Ectodermal cell (in vitro differentiated cells): ENCODE measurements around the gene ARFGAP1.
"Not testable (repeated sequence)": the region's sequence is repeated elsewhere in the genome, so short reads cannot be mapped to it uniquely, and the experiment has no call there.

Source experiments
- H3K27ac ChIP-seq: 2 replicates; pipeline ENCODE4 v1.7.0; 2013; ENCODE audit warnings: mild to moderate bottlenecking, low read depth, low read length; ENCODE audit not compliant: insufficient read depth, poor library complexity, severe bottlenecking
- H3K27me3 ChIP-seq: 2 replicates; pipeline ENCODE4 v1.7.0; 2013; ENCODE audit warnings: mild to moderate bottlenecking, low read length; ENCODE audit not compliant: insufficient read depth, control insufficient read depth, poor library complexity, severe bottlenecking
- H3K36me3 ChIP-seq: one replicate; pipeline ENCODE4 v1.7.0; 2013; ENCODE audit warnings: low read length; ENCODE audit not compliant: control insufficient read depth, insufficient read depth
- H3K4me1 ChIP-seq: one replicate; pipeline ENCODE4 v1.7.0; 2013; ENCODE audit warnings: low read length; ENCODE audit not compliant: control insufficient read depth, insufficient read depth
- H3K4me3 ChIP-seq: 2 replicates; pipeline ENCODE4 v1.7.0; 2013; ENCODE audit warnings: low read depth, low read length, control low read depth; ENCODE audit not compliant: insufficient read depth
- H3K9me3 ChIP-seq: 2 replicates; pipeline ENCODE4 v1.7.0; 2013; ENCODE audit warnings: mild to moderate bottlenecking, low read length, moderate library complexity; ENCODE audit not compliant: control insufficient read depth
- WGBS, 2 experiments: methylation state at CpG; one replicate each; pipeline ENCODE4 v1.1.7; 2013; ENCODE audit warnings: missing lambda C conversion rate in 2 of 2; 5-methylcytosine and 5-hydroxymethylcytosine counted together

The ARFGAP1 gene

GRCh38 chr20:63297796-63298572 lies 25.4 kb downstream of the ARFGAP1 start:
- peaks cover 23% of the 10 kb centered on the region for H3K4me1 ChIP-seq
- 88 to 93% methylated on average over 15 to 16 of the region's 16 CpGs for WGBS, 2 experiments
- H3K27me3 ChIP-seq = peaks cover 14% of the 10 kb centered on the region
- H3K27ac ChIP-seq = no peak overlapping the region
- no peak overlapping the region for H3K4me3 ChIP-seq
- no peaks in the 10 kb centered on the region for H3K36me3 ChIP-seq
- H3K9me3 ChIP-seq = no peaks in the 10 kb centered on the region

DNA sequence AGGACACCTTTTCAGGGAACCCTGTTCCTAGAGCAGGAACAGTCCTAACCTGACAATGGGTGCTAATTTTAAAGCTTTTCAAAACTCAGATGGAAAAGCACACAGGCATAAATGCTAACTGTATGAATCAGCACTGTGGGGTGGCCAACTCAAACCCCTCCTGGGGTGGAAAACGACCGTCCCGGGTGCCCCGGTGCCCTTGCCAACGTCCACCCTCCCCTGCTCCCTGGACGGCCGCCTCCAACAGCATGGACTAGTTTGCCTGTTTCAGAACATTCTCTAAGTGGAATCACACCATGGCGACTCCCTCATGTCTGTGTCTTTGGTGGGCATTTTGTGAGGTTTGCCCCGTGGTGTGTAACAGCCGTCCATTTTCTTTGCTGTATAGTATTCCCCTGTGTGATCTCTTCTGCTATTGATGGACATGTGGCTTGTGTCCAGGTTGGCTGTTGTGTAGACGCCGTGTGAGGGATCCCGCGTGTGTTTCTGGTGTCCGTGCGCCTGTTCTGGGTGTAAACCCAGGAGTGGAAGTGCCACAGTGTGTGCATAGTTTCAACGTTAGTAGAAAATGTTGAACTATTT lies 26.2 kb downstream of the ARFGAP1 start:
- peaks cover 14% of the 10 kb centered on the region for H3K27me3 ChIP-seq
- 91 to 93% methylated on average over 17 of the region's 17 CpGs for WGBS, 2 experiments
- H3K4me3 ChIP-seq = no peak overlapping the region
- no peaks in the 10 kb centered on the region for H3K36me3 ChIP-seq
- H3K4me1 ChIP-seq = peaks cover 23% of the 10 kb centered on the region
- H3K27ac ChIP-seq = no peak overlapping the region
- no peaks in the 10 kb centered on the region for H3K9me3 ChIP-seq

- Histone ChIP-seq H3K36me3 (no peaks in the 10 kb centered on the region), H3K4me1 (peaks cover 4% of the 10 kb centered on the region), H3K4me3 (no peak overlapping the region), H3K27ac (no peak overlapping the region), H3K27me3 (no peaks in the 10 kb centered on the region), H3K9me3 (no peaks in the 10 kb centered on the region)
- 80 to 100% methylated on average over 1 of the region's 1 CpG for WGBS, 2 experiments
These were observed 29.1 kb downstream of the ARFGAP1 start for GRCh38 chr20:63301671-63302070.

GRCh38 chr20:63303095-63303666 lies 30.6 kb downstream of the ARFGAP1 start:
- Histone ChIP-seq H3K9me3 (no peaks in the 10 kb centered on the region), H3K27ac (no peak overlapping the region), H3K36me3 (no peaks in the 10 kb centered on the region), H3K27me3 (no peaks in the 10 kb centered on the region), H3K4me3 (no peak overlapping the region), H3K4me1 (no peaks in the 10 kb centered on the region)
- 72 to 84% methylated on average over 4 to 5 of the region's 5 CpGs for WGBS, 2 experiments

DNA sequence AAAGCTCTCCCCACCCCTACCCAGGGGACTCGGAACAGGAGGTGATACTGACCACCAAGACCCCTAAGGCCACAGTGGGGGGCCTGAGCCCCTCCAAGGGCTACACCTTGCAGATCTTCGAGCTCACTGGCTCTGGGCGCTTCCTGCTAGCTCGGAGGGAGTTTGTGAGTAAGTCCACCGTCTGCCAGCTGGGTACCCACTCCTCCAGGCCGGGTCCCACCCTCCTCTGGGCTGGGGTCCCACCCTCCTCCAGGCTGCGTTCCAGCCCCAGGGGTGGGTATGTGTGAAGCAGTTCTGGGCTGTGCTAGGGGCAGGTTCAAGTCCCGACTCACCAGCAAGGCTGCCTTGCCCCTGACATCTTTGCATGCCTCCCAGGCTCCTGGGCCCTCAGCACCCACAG lies 32.8 kb downstream of the ARFGAP1 start:
- 77 to 82% methylated on average over 8 of the region's 8 CpGs for WGBS, 2 experiments
- Histone ChIP-seq H3K27me3 (no peaks in the 10 kb centered on the region), H3K9me3 (no peaks in the 10 kb centered on the region), H3K36me3 (no peaks in the 10 kb centered on the region), H3K27ac (no peak overlapping the region), H3K4me1 (no peaks in the 10 kb centered on the region), H3K4me3 (no peak overlapping the region)

- not testable (repeated sequence) for H3K27me3 ChIP-seq, H3K4me3 ChIP-seq, H3K36me3 ChIP-seq, H3K4me1 ChIP-seq, H3K27ac ChIP-seq, H3K9me3 ChIP-seq
- WGBS, 2 experiments = 90 to 93% methylated on average over 20 to 21 of the region's 30 CpGs
These were observed 33.5 kb downstream of the ARFGAP1 start for GRCh38 chr20:63305933-63306672.

GRCh38 chr20:63306673-63307537 lies 34.3 kb downstream of the ARFGAP1 start:
- no peaks in the 10 kb centered on the region for H3K9me3 ChIP-seq
- H3K36me3 ChIP-seq = no peaks in the 10 kb centered on the region
- no peak overlapping the region for H3K4me3 ChIP-seq
- H3K4me1 ChIP-seq = no peaks in the 10 kb centered on the region
- H3K27me3 ChIP-seq = no peaks in the 10 kb centered on the region
- 91% methylated on average over 35 of the region's 35 CpGs for WGBS, 2 experiments
- no peak overlapping the region for H3K27ac ChIP-seq

GRCh38 chr20:63307538-63308217 lies 35.1 kb downstream of the ARFGAP1 start:
- no peaks in the 10 kb centered on the region for H3K36me3 ChIP-seq
- no peaks in the 10 kb centered on the region for H3K9me3 ChIP-seq
- 92% methylated on average over 23 of the region's 23 CpGs for WGBS, 2 experiments
- no peak overlapping the region for H3K4me3 ChIP-seq
- H3K4me1 ChIP-seq = no peaks in the 10 kb centered on the region
- H3K27ac ChIP-seq = no peak overlapping the region
- H3K27me3 ChIP-seq = no peaks in the 10 kb centered on the region

DNA sequence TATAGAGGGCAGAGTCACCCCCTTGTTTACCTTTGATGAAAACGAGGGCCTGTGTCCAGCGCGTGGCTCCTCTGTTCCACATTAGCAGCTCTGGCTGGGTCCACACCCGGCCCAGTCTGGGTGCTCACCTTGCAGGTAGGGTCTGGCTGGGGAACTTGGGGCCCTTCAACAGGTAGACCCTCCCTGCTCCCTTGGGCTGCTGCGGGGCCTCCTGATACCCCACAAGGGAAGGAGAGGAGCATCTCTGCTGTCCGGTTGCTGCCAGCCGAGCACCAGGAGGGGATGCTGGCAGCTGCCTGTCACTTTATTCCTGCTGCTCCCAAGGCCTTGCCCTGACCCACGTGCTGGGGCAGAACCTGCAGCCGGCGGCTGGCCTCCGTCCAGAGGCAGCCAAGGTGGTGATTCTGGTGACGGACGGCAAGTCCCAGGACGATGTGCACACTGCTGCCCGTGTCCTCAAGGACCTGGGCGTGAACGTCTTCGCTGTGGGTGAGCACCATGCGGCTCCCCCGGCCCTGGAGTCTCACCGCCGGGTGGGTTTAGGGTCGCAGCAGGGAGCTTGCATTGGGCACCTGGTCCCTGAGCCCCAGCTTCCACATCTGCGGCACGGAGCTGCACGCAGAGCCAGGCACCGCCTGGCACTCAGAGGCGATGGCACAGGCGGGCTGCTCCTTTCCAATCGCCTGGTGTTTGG lies 35.8 kb downstream of the ARFGAP1 start:
- no peaks in the 10 kb centered on the region for H3K4me1 ChIP-seq
- no peaks in the 10 kb centered on the region for H3K9me3 ChIP-seq
- 90 to 92% methylated on average over 30 of the region's 30 CpGs for WGBS, 2 experiments
- no peak overlapping the region for H3K4me3 ChIP-seq
- no peak overlapping the region for H3K27ac ChIP-seq
- H3K27me3 ChIP-seq = no peaks in the 10 kb centered on the region
- no peaks in the 10 kb centered on the region for H3K36me3 ChIP-seq
